Natural killer cell (primary cell): ENCODE data around the gene SHROOM3. TPM values are rescaled to one million over a fixed set of nuclear protein-coding genes. Genes with fewer than 3 reads are reported as not detected.

ENCODE experiments used
- ATAC-seq, 3 donors: fragments of 150-1000 bp in 2 of 3; fragments of 200-7000 bp in 1 of 3; cut with Tn5 transposase; 1 replicate in 1 of 3; 2 replicates in 2 of 3; pipeline ENCODE4 v1.10.0; 2021; ENCODE audit warnings: mild to moderate bottlenecking in 2 of 3, moderate library complexity in 2 of 3
- DNase-seq, 2 donors: peaks; one replicate each; pipeline versions ENCODE4 v3.0.0 to v3.0.0-alpha.2; 2013 to 2021; ENCODE audit warnings: mixed read lengths in 1 of 2
- H3K27ac ChIP-seq: one replicate; pipeline ENCODE4 v1.5.1; 2013; ENCODE audit warnings: mild to moderate bottlenecking, low read length
- H3K27me3 ChIP-seq: one replicate; pipeline ENCODE4 v1.6.1; 2013; ENCODE audit warnings: low read length; ENCODE audit not compliant: control insufficient read depth, insufficient read depth
- H3K36me3 ChIP-seq: one replicate; pipeline ENCODE4 v1.6.1; 2013; ENCODE audit warnings: low read length; ENCODE audit not compliant: control insufficient read depth, insufficient read depth
- H3K4me1 ChIP-seq: one replicate; pipeline ENCODE4 v1.6.1; 2013; ENCODE audit warnings: low read length; ENCODE audit not compliant: control insufficient read depth, insufficient read depth
- H3K4me3 ChIP-seq: one replicate; pipeline ENCODE4 v1.5.1; 2013; ENCODE audit warnings: low read length
- H3K9me3 ChIP-seq: one replicate; pipeline ENCODE4 v1.6.1; 2013; ENCODE audit warnings: low read length; ENCODE audit not compliant: control insufficient read depth, insufficient read depth
- H3K27ac Mint-ChIP-seq, 2 donors: one replicate each; pipeline ENCODE4 v1.8.0; 2022; ENCODE audit warnings: mild to moderate bottlenecking in 2 of 2, mixed read lengths in 2 of 2, moderate library complexity in 1 of 2
- H3K27me3 Mint-ChIP-seq, 2 donors: one replicate each; pipeline ENCODE4 v1.8.0; 2022; ENCODE audit warnings: low read depth in 2 of 2, mixed read lengths in 2 of 2
- H3K36me3 Mint-ChIP-seq: one replicate; pipeline ENCODE4 v1.8.0; 2022; ENCODE audit warnings: mixed read lengths
- H3K4me1 Mint-ChIP-seq, 2 donors: one replicate each; pipeline ENCODE4 v1.8.0; 2022; ENCODE audit warnings: mixed read lengths in 2 of 2
- H3K4me3 Mint-ChIP-seq: one replicate; pipeline ENCODE4 v1.8.0; 2022; ENCODE audit warnings: mild to moderate bottlenecking, moderate library complexity, mixed read lengths
- H3K9me3 Mint-ChIP-seq, 2 donors: one replicate each; pipeline ENCODE4 v1.8.0; 2022; ENCODE audit warnings: mixed read lengths in 2 of 2
- CTCF ChIP-seq: fragments of 200-600 bp; IDR thresholded peaks from one replicate; pipeline ENCODE4 v1.8.0; 2022; ENCODE audit warnings: antibody characterized with exemption
- WGBS: methylation state at CpG from one replicate; pipeline ENCODE4 v1.1.7; 2013; ENCODE audit warnings: missing lambda C conversion rate; ENCODE audit not compliant: insufficient coverage; 5-methylcytosine and 5-hydroxymethylcytosine counted together
- intact Hi-C: fragments of 100-400 bp; cut with micrococcal nuclease; formaldehyde crosslinking; loops from one replicate; pipeline ENCODE4 v1.14.2; 2022
- total RNA-seq, 4 donors: library from RNA; stranded (reverse); fragments of 120-200 nt in 1 of 4; gene quantifications; one replicate each; pipeline versions ENCODE4 v1.2.3 to v1.2.4, GENCODE V29; 2013 to 2022

Gene SHROOM3
- total RNA-seq, 3 donors from 2014 or later (not counting 1 experiment from before 2014, with no cell fraction given): 0.63 TPM; not detected in 2

- ATAC-seq (no peak), DNase-seq (no peak)
- H3K9me3 Mint-ChIP-seq: no peaks in the 10 kb centered on the region
- Histone ChIP-seq H3K9me3 (no peaks in the 10 kb centered on the region), H3K4me1 (no peaks in the 10 kb centered on the region), H3K27ac (no peak overlapping the region), H3K36me3 (no peaks in the 10 kb centered on the region), H3K4me3 (no peak overlapping the region), H3K27me3 (no peaks in the 10 kb centered on the region)
- no peaks in the 10 kb centered on the region for H3K36me3 Mint-ChIP-seq
- TF ChIP-seq CTCF: no peak
- H3K27me3 Mint-ChIP-seq: peaks cover 0 to 3% of the 10 kb centered on the region in 2 donors
- 87% methylated on average over 2 of the region's 2 CpGs for WGBS
- H3K4me1 Mint-ChIP-seq: no peaks in the 10 kb centered on the region
- intact Hi-C loops: no loop called here
- H3K27ac Mint-ChIP-seq: no peak overlapping the region
- H3K4me3 Mint-ChIP-seq: no peak overlapping the region
Observed at GRCh38 chr4:76767983-76768382, 333.0 kb downstream of the SHROOM3 start.

GRCh38 chr4:76772498-76773106, 337.6 kb downstream of the SHROOM3 start:
- Histone ChIP-seq H3K27ac (no peak overlapping the region), H3K36me3 (no peaks in the 10 kb centered on the region), H3K9me3 (no peaks in the 10 kb centered on the region), H3K4me3 (no peak overlapping the region), H3K4me1 (no peaks in the 10 kb centered on the region), H3K27me3 (no peaks in the 10 kb centered on the region)
- Mint-ChIP-seq H3K4me3 (no peak overlapping the region), H3K9me3 (no peaks in the 10 kb centered on the region), H3K27ac (no peak overlapping the region), H3K4me1 (no peaks in the 10 kb centered on the region), H3K27me3 (no peaks in the 10 kb centered on the region), H3K36me3 (no peaks in the 10 kb centered on the region)
- no peak for TF ChIP-seq CTCF
- WGBS: 46% methylated on average over 5 of the region's 5 CpGs
- DNase-seq (no peak), ATAC-seq (no peak)
- intact Hi-C loops: no loop called here

- Mint-ChIP-seq H3K27me3 (no peaks in the 10 kb centered on the region), H3K9me3 (no peaks in the 10 kb centered on the region), H3K4me3 (no peak overlapping the region), H3K36me3 (no peaks in the 10 kb centered on the region), H3K27ac (no peak overlapping the region), H3K4me1 (no peaks in the 10 kb centered on the region)
- Histone ChIP-seq H3K4me1 (no peaks in the 10 kb centered on the region), H3K27ac (no peak overlapping the region), H3K36me3 (no peaks in the 10 kb centered on the region), H3K27me3 (peaks cover 2% of the 10 kb centered on the region), H3K9me3 (no peaks in the 10 kb centered on the region), H3K4me3 (no peak overlapping the region)
- ATAC-seq (no peak), DNase-seq (no peak)
- intact Hi-C loops: no loop called here
- no peak for TF ChIP-seq CTCF
Observed at GRCh38 chr4:76773766-76774165, 338.7 kb downstream of the SHROOM3 start.
